H7 (cell line): ENCODE results near the gene ZNF611. TPM values are rescaled to one million over a fixed set of nuclear protein-coding genes. Genes with fewer than 3 reads are reported as not detected.
"Not testable (repeated sequence)": the region's sequence is repeated elsewhere in the genome, so short reads cannot be mapped to it uniquely, and the experiment has no call there.

Source experiments
- DNase-seq: peaks from one replicate; pipeline ENCODE4 v3.0.0; 2012
- H3K27me3 ChIP-seq: 2 replicates; pipeline ENCODE4 v1.6.0; 2011; ENCODE audit warnings: mild to moderate bottlenecking, low read length; ENCODE audit not compliant: control insufficient read depth, insufficient read depth
- H3K36me3 ChIP-seq: replicated peaks from 2 replicates; pipeline ENCODE4 v1.5.1; 2011; ENCODE audit warnings: low read length; ENCODE audit not compliant: control insufficient read depth, insufficient read depth
- H3K4me3 ChIP-seq: 2 replicates; pipeline ENCODE4 v1.5.1; 2011; ENCODE audit warnings: low read depth, mild to moderate bottlenecking, control low read depth, low read length, moderate library complexity; ENCODE audit not compliant: insufficient read depth
- total RNA-seq: library from RNA; depleted of rRNA; stranded (reverse); fragments of >200 nt; shearing (Covaris generic); gene quantifications from 2 replicates; pipeline ENCODE4 v1.2.3, GENCODE V29; 2014

ZNF611 gene
- total RNA-seq, 1 experiment from 2014 or later, result 10.7 TPM

DNA sequence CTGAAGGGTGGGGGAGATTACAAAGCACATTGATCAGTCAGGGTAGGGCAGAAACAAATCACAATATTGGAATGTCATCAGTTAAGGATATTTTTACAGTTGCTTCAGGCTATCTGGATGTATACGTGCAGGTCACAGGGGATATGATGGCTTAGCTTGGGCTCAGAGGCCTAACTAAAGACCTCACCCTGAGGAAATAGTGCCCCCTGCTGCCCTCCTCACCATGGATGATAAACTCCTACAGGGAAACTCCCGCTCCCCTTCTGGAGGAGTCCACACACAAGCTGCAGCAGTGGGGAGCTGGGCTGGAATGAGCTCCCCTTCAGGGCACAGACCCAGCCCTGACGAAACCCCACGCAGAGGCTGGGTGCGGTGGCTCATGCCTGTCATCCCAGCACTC, 35.3 kb downstream of the ZNF611 start:
- not testable (repeated sequence) for H3K27me3 ChIP-seq, H3K36me3 ChIP-seq, DNase-seq, H3K4me3 ChIP-seq

DNA sequence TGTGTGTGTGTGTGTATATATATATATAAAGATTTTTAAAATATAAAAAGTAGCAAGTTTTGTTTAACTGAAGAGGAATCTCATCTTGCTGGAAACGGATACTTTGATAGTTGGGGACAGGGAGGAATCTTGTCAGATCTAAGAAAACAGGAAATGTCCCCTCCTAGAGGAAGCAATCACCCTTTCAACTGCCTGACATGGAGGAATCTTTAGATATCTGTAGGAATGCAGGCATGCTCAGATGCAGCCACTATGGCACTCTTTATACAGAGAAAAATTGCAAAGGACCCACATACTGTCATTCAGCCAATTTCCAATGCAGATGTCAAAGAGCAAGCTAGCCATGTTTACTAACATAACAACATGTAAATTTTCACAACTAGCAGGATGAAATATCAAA, 38.8 kb downstream of the ZNF611 start:
- Histone ChIP-seq H3K27me3 (no peaks in the 10 kb centered on the region; the same call in 1 of the 2 replicates), H3K36me3 (no peaks in the 10 kb centered on the region), H3K4me3 (no peak overlapping the region)
- peak; percentile 19 for DNase-seq

DNA sequence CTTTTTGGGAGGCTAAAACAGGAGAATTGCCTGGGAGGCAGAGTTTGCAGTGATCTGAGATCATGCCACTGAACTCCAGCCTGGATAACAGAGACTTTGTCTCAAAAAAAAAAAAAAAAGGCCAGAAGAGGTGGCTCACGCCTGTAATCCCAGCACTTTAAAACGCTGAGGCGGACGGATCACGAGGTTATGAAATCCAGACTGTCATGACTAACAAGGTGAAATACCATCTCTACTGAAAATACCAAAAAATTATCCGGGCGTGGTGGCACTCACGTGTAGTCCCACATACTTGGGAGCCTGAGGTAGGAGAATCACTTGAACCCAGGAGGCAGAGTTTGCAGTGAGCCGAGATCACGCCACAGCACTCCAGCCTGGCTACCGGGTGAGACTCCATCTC, 39.9 kb downstream of the ZNF611 start:
- Histone ChIP-seq H3K36me3 (no peaks in the 10 kb centered on the region), H3K4me3 (no peak overlapping the region), H3K27me3 (peaks cover 3% of the 10 kb centered on the region; the same call in 1 of the 2 replicates)
- DNase-seq, result no peak

DNA sequence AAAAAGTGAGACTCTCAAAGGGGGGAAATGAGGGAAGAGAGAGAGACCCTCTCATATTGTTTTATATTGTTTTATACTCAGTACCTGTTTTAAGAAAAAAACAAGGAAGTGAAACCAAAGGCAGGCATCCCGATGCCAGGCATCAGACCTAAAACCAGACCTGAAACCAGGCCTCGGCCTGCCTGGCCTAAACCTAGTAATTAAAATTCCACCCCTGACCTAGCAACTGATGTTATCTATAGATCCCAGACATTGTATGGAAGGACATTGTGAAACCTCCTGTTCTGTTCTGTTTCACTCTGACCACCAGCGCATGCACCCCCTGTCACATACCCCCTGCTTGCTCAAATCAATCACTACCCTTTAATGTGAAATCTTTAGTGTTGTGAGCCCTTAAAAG, 40.6 kb downstream of the ZNF611 start:
- not testable (repeated sequence) for H3K4me3 ChIP-seq, H3K36me3 ChIP-seq, DNase-seq, H3K27me3 ChIP-seq

DNA sequence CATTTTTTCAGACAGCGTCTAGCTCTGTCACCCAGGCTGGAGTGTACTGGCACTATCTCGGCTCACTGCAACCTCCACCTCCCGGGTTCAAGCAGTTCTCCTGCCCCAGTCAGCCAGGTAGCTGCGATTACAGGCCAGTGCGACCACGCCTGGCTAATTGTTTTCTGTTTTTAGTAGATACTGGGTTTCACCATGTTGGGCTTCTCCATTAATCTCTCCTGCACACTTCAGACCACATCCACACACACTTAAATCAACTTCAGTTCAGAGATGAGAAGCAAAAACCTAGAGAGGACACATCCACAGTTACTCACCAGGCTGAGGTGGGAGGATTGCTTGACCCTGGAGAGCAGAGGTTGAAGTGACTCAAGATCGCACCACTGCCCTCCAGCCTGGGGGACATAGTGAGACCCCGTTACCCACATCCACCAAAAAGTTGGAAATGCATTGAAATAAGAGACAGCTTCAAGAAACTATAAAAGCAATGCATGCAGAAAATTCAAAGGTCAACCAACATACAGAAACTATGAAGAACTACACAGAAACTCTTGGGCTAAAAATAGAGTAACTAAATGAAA, 42.3 kb downstream of the ZNF611 start:
- H3K27me3 ChIP-seq, result peaks cover 5% of the 10 kb centered on the region; the same call in 1 of the 2 replicates
- H3K4me3 ChIP-seq, result no peak overlapping the region
- H3K36me3 ChIP-seq, result no peaks in the 10 kb centered on the region

DNA sequence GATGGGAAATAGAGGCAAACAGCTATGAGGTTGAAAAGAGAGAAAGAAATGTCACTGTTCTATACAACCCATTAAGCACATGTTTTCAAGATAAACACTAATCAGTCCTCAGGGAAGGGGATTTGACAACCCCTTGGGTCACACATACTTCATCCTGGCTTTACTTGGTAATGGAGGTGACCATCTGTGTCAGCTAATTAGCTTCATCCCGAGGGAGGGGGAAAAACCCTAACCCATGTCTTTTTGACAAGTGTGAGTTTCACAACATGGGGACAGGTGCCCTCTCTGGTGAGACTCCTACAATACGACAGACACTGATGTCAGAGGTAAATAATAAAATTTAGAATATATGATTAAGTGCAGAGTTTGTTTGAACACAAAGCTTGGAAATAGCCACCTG, 43.1 kb downstream of the ZNF611 start:
- no peaks in the 10 kb centered on the region for H3K36me3 ChIP-seq
- H3K4me3 ChIP-seq, result no peak overlapping the region
- DNase-seq, result no peak
- peaks cover 5% of the 10 kb centered on the region; the same call in 1 of the 2 replicates for H3K27me3 ChIP-seq

More for the DNA sequence above, 42.3 kb downstream of the ZNF611 start:
- no peak for DNase-seq

DNA sequence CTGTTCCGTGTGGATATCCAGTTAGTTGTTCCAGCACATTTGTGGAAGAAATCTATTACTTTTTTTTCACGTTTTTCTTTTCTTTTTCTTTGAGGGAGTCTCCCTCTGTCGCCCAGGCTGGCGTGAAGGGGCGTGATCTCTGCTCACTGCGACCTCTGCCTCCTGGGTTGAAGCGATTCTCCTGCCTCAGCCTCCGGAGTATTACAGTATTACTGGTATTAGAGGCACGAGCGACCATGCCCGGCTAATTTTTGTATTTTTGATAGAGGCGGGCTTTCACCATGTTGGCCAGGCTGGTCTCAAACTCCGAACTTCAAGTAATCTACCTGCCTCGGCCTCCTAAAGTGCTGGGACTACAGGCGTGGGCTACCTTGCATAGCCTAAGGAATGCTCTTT, 43.6 kb downstream of the ZNF611 start:
- Histone ChIP-seq H3K4me3 (no peak overlapping the region), H3K36me3 (no peaks in the 10 kb centered on the region), H3K27me3 (peaks cover 5% of the 10 kb centered on the region; the same call in 1 of the 2 replicates)
- no peak for DNase-seq

DNA sequence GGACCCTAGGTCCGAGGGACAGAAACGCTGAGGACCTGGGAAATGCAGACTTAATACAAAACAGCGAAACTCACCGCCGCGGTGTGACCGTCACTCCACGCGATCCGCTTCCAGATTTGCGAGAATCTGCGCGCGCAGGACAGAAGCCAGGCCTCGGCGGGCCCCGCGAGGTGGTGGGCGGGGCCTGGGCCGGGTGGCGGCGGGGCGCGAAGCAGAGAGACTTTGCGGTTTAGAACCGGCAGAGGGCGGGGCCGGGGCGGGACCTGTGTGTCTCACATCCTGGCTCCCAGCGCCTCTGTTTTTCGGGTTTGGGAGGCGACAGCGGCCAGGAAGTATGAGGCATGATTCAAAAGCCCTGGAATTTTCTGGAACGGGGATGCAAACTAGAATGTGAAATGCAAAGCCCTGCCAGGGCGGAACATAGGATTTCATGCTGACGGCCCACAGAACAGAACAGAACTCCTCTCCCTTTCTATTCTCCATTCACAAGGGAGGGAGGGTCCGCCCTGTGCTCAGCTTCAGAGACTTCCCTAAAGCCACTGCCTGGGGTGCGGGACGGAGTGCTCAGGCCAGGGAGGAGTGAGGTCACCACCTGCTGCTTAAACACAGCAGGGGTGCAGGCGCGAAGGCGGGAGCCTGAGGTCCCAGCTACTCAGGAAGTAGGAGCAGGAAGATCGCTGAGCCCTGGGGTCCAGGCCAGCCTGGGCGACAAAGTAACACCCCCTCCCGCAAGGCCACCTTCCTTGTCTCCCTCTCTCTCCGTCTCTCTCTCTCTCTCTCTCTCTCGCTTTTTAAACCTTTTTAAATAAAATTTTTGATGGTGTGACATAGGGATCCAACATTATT, 44.3 kb downstream of the ZNF611 start:
- Histone ChIP-seq H3K27me3 (peaks cover 5% of the 10 kb centered on the region; the same call in 1 of the 2 replicates), H3K36me3 (no peaks in the 10 kb centered on the region), H3K4me3 (peak overlapping the region; percentile 70)
- peak; percentile 94 for DNase-seq

DNA sequence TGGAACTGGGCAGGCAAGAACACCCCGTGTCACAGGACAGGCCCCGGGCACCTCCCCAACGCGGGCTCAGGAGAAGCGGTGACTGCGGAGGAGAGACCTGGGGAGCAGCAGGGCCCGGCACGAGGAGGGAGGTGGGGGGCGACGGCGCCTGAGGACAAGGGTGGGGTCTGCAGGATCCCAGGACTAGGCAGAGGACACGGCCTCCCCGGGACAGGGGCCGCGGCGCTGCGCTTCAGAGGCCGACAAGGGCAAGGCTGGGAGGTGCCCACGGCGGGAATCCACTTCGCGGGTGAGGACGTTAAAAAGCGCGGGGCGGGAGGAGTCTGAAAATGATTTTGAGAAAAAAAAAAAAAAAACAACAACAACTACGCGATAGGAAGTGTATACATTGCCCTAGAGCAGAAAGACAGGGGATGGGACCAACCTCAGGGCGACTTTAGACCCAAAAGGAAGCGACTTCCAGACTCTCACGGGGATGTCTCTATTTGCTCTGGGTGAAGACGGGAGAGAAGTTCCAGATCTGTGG, 44.9 kb downstream of the ZNF611 start:
- Histone ChIP-seq H3K4me3 (peak overlapping the region; percentile 70), H3K27me3 (peaks cover 5% of the 10 kb centered on the region; the same call in 1 of the 2 replicates), H3K36me3 (no peaks in the 10 kb centered on the region)
- peak; percentile 49 for DNase-seq

DNA sequence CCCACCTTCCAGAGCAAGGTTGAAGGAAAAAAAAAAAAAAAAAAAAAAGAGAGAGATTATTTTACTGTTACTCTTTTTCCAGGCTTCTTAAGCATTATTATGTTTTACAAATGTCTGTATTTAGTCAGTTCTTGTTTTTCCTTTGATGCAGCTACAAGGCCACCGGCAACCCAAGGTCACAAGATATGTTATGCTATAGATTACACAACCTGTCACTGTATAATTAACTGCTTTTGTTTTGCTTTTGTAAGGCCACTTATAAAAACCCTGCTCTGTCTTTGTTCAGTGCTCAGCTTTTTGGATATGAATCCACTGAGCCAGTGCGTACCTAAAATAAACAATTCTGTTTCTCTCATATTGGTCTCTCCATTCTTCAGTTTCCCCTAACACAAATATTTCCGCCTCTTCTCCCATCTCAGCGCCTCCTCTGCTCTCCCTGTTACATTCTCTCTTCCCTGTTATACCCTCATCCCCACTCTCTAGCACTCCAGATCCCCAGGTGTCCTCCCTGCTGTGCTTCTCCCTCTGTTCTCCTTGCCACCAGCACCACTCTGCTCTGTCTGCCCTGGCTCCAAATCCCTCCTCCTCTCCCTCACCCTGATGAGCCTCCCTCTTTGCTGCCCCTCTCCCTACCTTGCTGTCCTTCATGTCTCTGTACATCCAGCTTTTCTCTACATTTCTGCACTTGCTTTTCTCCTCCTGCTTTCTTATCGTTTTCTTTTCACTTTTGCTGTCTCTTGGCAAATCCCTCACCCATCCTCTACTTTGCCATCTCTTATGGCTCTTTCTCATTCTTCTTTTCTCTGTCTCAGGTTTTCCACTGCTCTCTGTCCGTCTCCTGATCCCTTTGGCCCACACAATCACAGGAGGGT, 45.7 kb downstream of the ZNF611 start:
- H3K4me3 ChIP-seq, result peak overlapping the region; percentile 70; the same call in 1 of the 2 replicates
- H3K27me3 ChIP-seq, H3K36me3 ChIP-seq, DNase-seq: not testable (repeated sequence)

DNA sequence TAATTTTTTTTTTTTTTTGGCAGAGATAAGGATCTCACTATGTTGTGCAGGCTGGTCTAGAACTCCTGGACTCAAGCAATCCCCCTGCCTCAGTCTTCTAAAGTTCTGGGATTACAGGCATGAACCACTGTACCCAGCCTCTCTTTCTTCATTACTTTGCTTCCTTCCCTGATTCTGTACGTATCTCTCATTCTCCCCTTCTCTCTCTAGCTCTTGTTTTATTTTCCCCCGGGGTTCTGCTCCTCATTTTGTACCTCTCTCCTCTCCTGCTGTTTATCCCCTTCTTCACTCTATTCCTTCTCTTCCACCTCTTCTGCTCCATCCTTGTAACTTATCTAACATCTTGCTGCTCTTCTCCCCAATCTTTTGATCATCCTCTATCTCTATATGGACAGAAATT, 46.5 kb downstream of the ZNF611 start:
- peaks cover 5% of the 10 kb centered on the region; the same call in 1 of the 2 replicates for H3K27me3 ChIP-seq
- no peak overlapping the region for H3K4me3 ChIP-seq
- H3K36me3 ChIP-seq, result no peaks in the 10 kb centered on the region
- no peak for DNase-seq

DNA sequence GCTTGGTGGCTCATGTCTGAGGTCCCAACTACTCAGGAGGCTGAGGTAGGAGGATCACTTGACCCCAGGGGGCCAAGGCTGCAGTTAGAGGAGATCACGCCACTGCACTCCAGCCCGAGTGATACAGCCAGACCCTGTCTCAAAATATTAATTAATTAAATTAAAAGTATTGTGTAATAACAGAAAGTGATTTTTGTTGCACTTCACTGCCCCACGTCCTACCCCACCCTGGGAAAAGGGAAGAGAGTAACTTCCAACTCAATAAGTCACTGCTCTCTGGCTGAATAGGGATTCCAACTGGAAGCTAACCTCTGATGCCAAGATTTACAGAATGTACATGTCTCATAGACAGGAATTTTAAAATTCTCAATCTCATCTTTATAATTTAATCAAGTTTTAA, 47.2 kb downstream of the ZNF611 start:
- Histone ChIP-seq H3K36me3 (no peaks in the 10 kb centered on the region), H3K27me3 (peaks cover 5% of the 10 kb centered on the region; the same call in 1 of the 2 replicates), H3K4me3 (no peak overlapping the region)
- no peak for DNase-seq

DNA sequence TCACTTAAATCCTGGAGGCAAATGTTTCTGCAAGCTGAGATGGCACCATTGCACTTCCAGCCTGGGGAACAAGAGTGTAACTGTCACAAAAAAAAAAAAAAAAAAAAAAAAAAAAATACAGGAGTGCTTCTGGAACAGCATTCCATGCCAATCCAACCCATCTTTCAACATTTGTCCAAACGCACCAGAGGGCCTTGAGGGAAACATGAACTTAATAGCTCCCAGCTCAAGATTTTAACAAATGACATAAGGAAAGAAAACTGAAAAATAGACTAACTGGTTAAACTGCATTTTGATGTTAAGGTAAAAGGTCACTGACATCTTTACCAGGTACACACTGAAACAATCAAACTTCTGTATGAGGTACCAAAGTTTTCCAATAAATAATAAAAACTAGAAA, 49.0 kb downstream of the ZNF611 start:
- no peak overlapping the region for H3K4me3 ChIP-seq
- DNase-seq, result no peak
- H3K27me3 ChIP-seq, result peaks cover 5% of the 10 kb centered on the region; the same call in 1 of the 2 replicates
- H3K36me3 ChIP-seq, result no peaks in the 10 kb centered on the region

DNA sequence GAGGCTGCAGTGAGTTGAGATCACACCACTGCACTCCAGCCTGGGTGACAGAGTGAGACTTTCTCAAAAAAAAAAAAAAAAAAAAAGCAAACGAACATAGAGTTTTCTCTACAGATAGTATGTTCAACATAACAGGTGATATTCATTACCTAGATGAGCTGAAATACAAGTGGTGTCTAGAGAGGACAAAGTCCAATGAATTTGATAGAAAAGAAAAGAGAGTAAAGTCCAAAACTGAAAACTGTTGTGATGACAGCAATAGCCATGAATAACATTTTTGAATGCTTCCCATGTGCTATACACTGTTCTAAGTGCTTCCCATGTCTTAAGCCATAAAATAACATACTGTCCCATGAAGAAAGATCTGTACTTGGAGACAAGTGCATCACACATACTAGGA, 53.6 kb downstream of the ZNF611 start:
- DNase-seq, H3K27me3 ChIP-seq, H3K4me3 ChIP-seq, H3K36me3 ChIP-seq: not testable (repeated sequence)
